IMR-90 (cell line): Measurements from ENCODE around the gene KATNIP. TPM values are rescaled to one million over a fixed set of nuclear protein-coding genes. Genes with fewer than 3 reads are reported as not detected.

Source experiments
- ATAC-seq: fragments of 200-7000 bp; cut with Tn5 transposase; 2 replicates; pipeline ENCODE4 v1.9.1; 2020; ENCODE audit warnings: low read depth, mild to moderate bottlenecking, moderate library complexity
- BruUV-seq: library from RNA; stranded (reverse); fragments of 400-500 nt; replicated peaks from 2 replicates; lab custom pipeline; 2021; lab: Mats Ljungman, UMichigan
- CTCF ChIA-PET: fragments of 300-600 bp; formaldehyde crosslinking; extraction: SDS; loops from one replicate; lab custom pipeline; 2021; ENCODE audit warnings: antibody characterized with exemption; lab: Yijun Ruan, JAX
- POLR2A ChIA-PET: fragments of 300-600 bp; sonication (Branson Sonifier 250); formaldehyde crosslinking; loops from one replicate; lab custom pipeline; 2022; ENCODE audit warnings: antibody characterized with exemption; ENCODE audit not compliant: unreplicated experiment; lab: Charles Lee
- DNase-seq: peaks from one replicate; pipeline ENCODE4 v3.0.0; 2013
- H2AFZ ChIP-seq: replicated peaks from 2 replicates; pipeline ENCODE3; 2013; ENCODE audit warnings: low read length, mild to moderate bottlenecking; ENCODE audit not compliant: poor library complexity
- H2AK5ac ChIP-seq: 2 replicates; pipeline ENCODE4 v1.6.1; 2013; ENCODE audit warnings: low read depth, low read length, inconsistent platforms
- H2AK9ac ChIP-seq: replicated peaks from 2 replicates; pipeline ENCODE3; 2013; ENCODE audit warnings: mild to moderate bottlenecking, low read depth, low read length, moderate library complexity; ENCODE audit not compliant: poor library complexity
- H2BK120ac ChIP-seq: 2 replicates; pipeline ENCODE4 v1.6.1; 2013; ENCODE audit warnings: low read depth, low read length, inconsistent platforms
- H2BK15ac ChIP-seq: 3 replicates; pipeline ENCODE4 v1.6.1; 2013; ENCODE audit warnings: low read depth, low read length, inconsistent platforms
- H2BK20ac ChIP-seq: 2 replicates; pipeline ENCODE4 v1.6.1; 2013; ENCODE audit warnings: low read depth, mild to moderate bottlenecking, inconsistent platforms, low read length, moderate library complexity
- H2BK5ac ChIP-seq: 2 replicates; pipeline ENCODE4 v1.6.1; 2013; ENCODE audit warnings: mild to moderate bottlenecking, low read depth, low read length, inconsistent platforms; ENCODE audit not compliant: poor library complexity, severe bottlenecking
- H3K14ac ChIP-seq: replicated peaks from 2 replicates; pipeline ENCODE4 v1.6.1; 2013; ENCODE audit warnings: low read depth, low read length, inconsistent platforms
- H3K18ac ChIP-seq: 2 replicates; pipeline ENCODE4 v1.6.1; 2013; ENCODE audit warnings: low read depth, low read length, control low read depth
- H3K23ac ChIP-seq: 2 replicates; pipeline ENCODE4 v1.6.1; 2013; ENCODE audit warnings: low read depth, low read length, inconsistent platforms
- H3K27ac ChIP-seq: 2 replicates; pipeline ENCODE4 v1.5.1; 2013; ENCODE audit warnings: mild to moderate bottlenecking, control low read depth, low read length; ENCODE audit not compliant: insufficient read depth
- H3K27me3 ChIP-seq: 2 replicates; pipeline ENCODE4 v1.6.1; 2013; ENCODE audit warnings: low read length; ENCODE audit not compliant: control insufficient read depth, insufficient read depth
- H3K36me3 ChIP-seq: 2 replicates; pipeline ENCODE4 v1.6.1; 2013; ENCODE audit warnings: low read length, mixed read lengths; ENCODE audit not compliant: control insufficient read depth, insufficient read depth
- H3K4ac ChIP-seq: 2 replicates; pipeline ENCODE4 v1.6.1; 2013; ENCODE audit warnings: low read depth, low read length, inconsistent platforms
- H3K4me1 ChIP-seq: 2 replicates; pipeline ENCODE4 v1.6.1; 2013; ENCODE audit warnings: low read length, mixed read lengths; ENCODE audit not compliant: control insufficient read depth, insufficient read depth
- H3K4me2 ChIP-seq: 2 replicates; pipeline ENCODE4 v1.6.1; 2013; ENCODE audit warnings: low read depth, mild to moderate bottlenecking, control low read depth, low read length, moderate library complexity
- H3K4me3 ChIP-seq: 2 replicates; pipeline ENCODE4 v1.5.1; 2013; ENCODE audit warnings: low read depth, mild to moderate bottlenecking, control low read depth, low read length, moderate library complexity; ENCODE audit not compliant: insufficient read depth
- H3K56ac ChIP-seq: 2 replicates; pipeline ENCODE4 v1.6.1; 2013; ENCODE audit warnings: low read length, inconsistent platforms; ENCODE audit not compliant: insufficient read depth; ENCODE audit errors: extremely low read depth
- H3K79me1 ChIP-seq, 2 experiments: 2 replicates each; pipeline ENCODE4 v1.6.1; 2013; ENCODE audit warnings: low read length in 2 of 2, inconsistent platforms in 1 of 2, low read depth in 1 of 2
- H3K9ac ChIP-seq: 2 replicates; pipeline ENCODE4 v1.6.1; 2013; ENCODE audit warnings: low read depth, low read length, control low read depth
- H3K9me1 ChIP-seq: 2 replicates; pipeline ENCODE4 v1.6.1; 2013; ENCODE audit warnings: low read length, inconsistent platforms; ENCODE audit not compliant: insufficient read depth
- H3K9me3 ChIP-seq: 2 replicates; pipeline ENCODE4 v1.6.1; 2013; ENCODE audit warnings: low read length; ENCODE audit not compliant: control insufficient read depth, insufficient read depth
- H4K20me1 ChIP-seq: 2 replicates; pipeline ENCODE4 v1.6.1; 2013; ENCODE audit warnings: low read length, inconsistent platforms; ENCODE audit not compliant: insufficient read depth
- H4K5ac ChIP-seq: 2 replicates; pipeline ENCODE4 v1.6.1; 2013; ENCODE audit warnings: mild to moderate bottlenecking, low read depth, low read length, control low read depth
- H4K8ac ChIP-seq, 2 experiments: 2 replicates each; pipeline ENCODE4 v1.6.1; 2013; ENCODE audit warnings: low read depth in 2 of 2, low read length in 2 of 2, control low read depth in 1 of 2, inconsistent platforms in 1 of 2
- H4K91ac ChIP-seq: 2 replicates; pipeline ENCODE4 v1.6.1; 2013; ENCODE audit warnings: low read depth, low read length, inconsistent platforms; ENCODE audit not compliant: insufficient read depth
- BHLHE40 ChIP-seq: fragments of 150-350 bp; IDR thresholded peaks from 2 replicates; pipeline ENCODE4 v1.6.1; 2016; ENCODE audit warnings: mild to moderate bottlenecking, low read depth, low read length
- CEBPB ChIP-seq: IDR thresholded peaks from 2 replicates; pipeline ENCODE4 v1.6.1; 2012; ENCODE audit warnings: low read depth, low read length, improper control_type of control experiment
- CHD1 ChIP-seq: IDR thresholded peaks from 2 replicates; pipeline ENCODE4 v1.6.1; 2012; ENCODE audit warnings: low read depth, low read length, improper control_type of control experiment
- FOS ChIP-seq: fragments of 150-350 bp; IDR thresholded peaks from 2 replicates; pipeline ENCODE4 v1.6.1; 2016; ENCODE audit warnings: low read depth, low read length
- MAFK ChIP-seq: IDR thresholded peaks from 2 replicates; pipeline ENCODE4 v1.6.1; 2012; ENCODE audit warnings: low read depth, low read length, improper control_type of control experiment
- MAZ ChIP-seq: IDR thresholded peaks from 2 replicates; pipeline ENCODE4 v1.6.1; 2012; ENCODE audit warnings: low read depth, mild to moderate bottlenecking, low read length, improper control_type of control experiment, moderate library complexity, borderline replicate concordance
- MXI1 ChIP-seq: IDR thresholded peaks from 2 replicates; pipeline ENCODE4 v1.6.1; 2012; ENCODE audit warnings: low read depth, mild to moderate bottlenecking, low read length, moderate library complexity, borderline replicate concordance
- NFE2L2 ChIP-seq: fragments of 150-350 bp; IDR thresholded peaks from 2 replicates; pipeline ENCODE4 v1.6.1; 2016; ENCODE audit warnings: low read depth, mild to moderate bottlenecking, low read length
- POLR2A ChIP-seq: IDR thresholded peaks from 2 replicates; pipeline ENCODE4 v1.6.1; 2012; ENCODE audit warnings: mild to moderate bottlenecking, low read depth, low read length
- RAD21 ChIP-seq: IDR thresholded peaks from 2 replicates; pipeline ENCODE4 v1.6.1; 2012; ENCODE audit warnings: low read length, improper control_type of control experiment
- RCOR1 ChIP-seq: IDR thresholded peaks from 2 replicates; pipeline ENCODE4 v1.6.1; 2012; ENCODE audit warnings: mild to moderate bottlenecking, low read length, improper control_type of control experiment; ENCODE audit not compliant: insufficient replicate concordance
- RFX5 ChIP-seq: IDR thresholded peaks from 2 replicates; pipeline ENCODE4 v1.8.0; 2012; ENCODE audit warnings: low read depth, mild to moderate bottlenecking, low read length, moderate library complexity
- SMC3 ChIP-seq: fragments of 150-350 bp; IDR thresholded peaks from 2 replicates; pipeline ENCODE4 v1.6.1; 2016; ENCODE audit warnings: low read depth, mild to moderate bottlenecking, antibody characterized with exemption, low read length, moderate library complexity
- WGBS, 2 experiments: methylation state at CpG; one replicate each; pipeline versions ENCODE4 v1.1.5 to v1.1.7; 2013; ENCODE audit warnings: missing lambda C conversion rate in 2 of 2; ENCODE audit not compliant: insufficient read length in 1 of 2; ENCODE audit errors: extremely low coverage in 2 of 2; 5-methylcytosine and 5-hydroxymethylcytosine counted together
- dilution Hi-C: fragments of 300-500 bp; cut with HindIII; formaldehyde crosslinking; loops from one replicate; pipeline ENCODE4 v1.14.3; 2018; ENCODE audit warnings: low sequenced_read_pairs; ENCODE audit not compliant: unreplicated experiment
- in situ Hi-C: fragments of 300-500 bp; cut with MboI; formaldehyde crosslinking; loops from 3 replicates; pipeline ENCODE4 v1.14.3; 2019; ENCODE audit warnings: low sequenced_read_pairs, inconsistent platforms, mixed read lengths
- intact Hi-C: fragments of 100-400 bp; cut with micrococcal nuclease; formaldehyde crosslinking; loops from 2 replicates; pipeline ENCODE4 v1.10.0; 2022
- polyA plus RNA-seq, 3 experiments: library from polyadenylated mRNA; depleted of rRNA; stranded (reverse); fragments of >200 nt; gene quantifications; 2 replicates each; pipeline ENCODE4 v1.2.3, GENCODE V29; 2012; ENCODE audit warnings: low replicate concordance in 1 of 3
- total RNA-seq: library from RNA; depleted of rRNA; stranded (reverse); fragments of >200 nt; gene quantifications from 2 replicates; pipeline ENCODE4 v1.2.3, GENCODE V29; 2012
- TF ChIP-seq, protein P1 (sequence below): fragments of 150-350 bp; IDR thresholded peaks from 2 replicates; pipeline ENCODE4 v1.6.1; 2016; ENCODE audit warnings: low read depth, mild to moderate bottlenecking, low read length, moderate library complexity, borderline replicate concordance
- TF ChIP-seq, protein P2 (sequence below): fragments of 150-350 bp; IDR thresholded peaks from 2 replicates; pipeline ENCODE4 v1.6.1; 2017; ENCODE audit warnings: mild to moderate bottlenecking, antibody characterized with exemption, low read length, low read depth

KATNIP gene
- total and polyA plus RNA-seq, 2 of the 4 experiments (the other 2 are of a cell fraction): 16.7 to 18.6 TPM

DNA sequence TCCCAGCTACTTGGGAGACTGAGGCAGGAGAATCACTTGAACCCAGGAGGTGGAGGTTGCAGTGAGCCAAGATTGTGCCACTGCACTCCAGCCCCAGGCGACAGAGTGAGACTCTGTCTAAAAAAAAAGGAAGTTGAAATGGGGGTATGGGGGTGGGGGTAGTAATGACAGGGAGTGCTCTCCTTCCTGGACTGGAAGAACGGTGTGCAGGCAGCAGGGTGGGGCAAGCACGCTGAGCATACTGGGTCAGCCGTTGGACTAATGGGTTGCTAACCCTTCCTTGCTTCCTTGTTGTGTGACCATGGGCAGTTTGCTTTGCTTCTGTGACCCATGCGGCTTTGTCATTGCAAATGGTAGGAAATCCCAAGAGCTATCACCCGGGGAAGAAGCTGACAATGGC lies 16.5 kb downstream of the KATNIP start:
- no peak overlapping the region for H2BK5ac ChIP-seq
- no peak overlapping the region for H3K4me3 ChIP-seq
- BruUV-seq: no TSS peak
- no peak overlapping the region for H4K8ac ChIP-seq
- no peak overlapping the region for H4K5ac ChIP-seq
- 0 out of 2 replicates have a peak, but pooled peaks cover 1% of the 10 kb centered on the region for H3K36me3 ChIP-seq
- no peak overlapping the region for H2BK120ac ChIP-seq
- ChIA-PET CTCF (interaction anchor here (0.7 kb wide), 1 partner anchor 50 kb away, joined by 4 read pairs; no protein-coding TSS in a partner anchor), POLR2A (no interaction called here)
- H4K20me1 ChIP-seq: no peaks in the 10 kb centered on the region
- 100% methylated on average over 6 of the region's 6 CpGs; no CpG with 5 or more reads in 1 of the 2 experiments for WGBS, 2 experiments
- no peaks in the 10 kb centered on the region; the same call in 1 of the 2 replicates for H3K4me1 ChIP-seq
- peaks cover 14 to 24% of the 10 kb centered on the region in 2 experiments; a peak in 3 of 4 replicates for H3K79me1 ChIP-seq
- H3K9me3 ChIP-seq: no peaks in the 10 kb centered on the region
- H3K27ac ChIP-seq: no peak overlapping the region
- H2AK5ac ChIP-seq: no peak overlapping the region
- no peak overlapping the region for H3K23ac ChIP-seq
- no peak overlapping the region for H2BK15ac ChIP-seq
- no peak overlapping the region for H3K4me2 ChIP-seq
- TF ChIP-seq RAD21: no peak
- no peak for TF ChIP-seq BHLHE40
- no peak for TF ChIP-seq CHD1
- TF ChIP-seq MXI1: no peak
- no peak for TF ChIP-seq CEBPB
- no peak for TF ChIP-seq NFE2L2
- TF ChIP-seq, protein P1, sequence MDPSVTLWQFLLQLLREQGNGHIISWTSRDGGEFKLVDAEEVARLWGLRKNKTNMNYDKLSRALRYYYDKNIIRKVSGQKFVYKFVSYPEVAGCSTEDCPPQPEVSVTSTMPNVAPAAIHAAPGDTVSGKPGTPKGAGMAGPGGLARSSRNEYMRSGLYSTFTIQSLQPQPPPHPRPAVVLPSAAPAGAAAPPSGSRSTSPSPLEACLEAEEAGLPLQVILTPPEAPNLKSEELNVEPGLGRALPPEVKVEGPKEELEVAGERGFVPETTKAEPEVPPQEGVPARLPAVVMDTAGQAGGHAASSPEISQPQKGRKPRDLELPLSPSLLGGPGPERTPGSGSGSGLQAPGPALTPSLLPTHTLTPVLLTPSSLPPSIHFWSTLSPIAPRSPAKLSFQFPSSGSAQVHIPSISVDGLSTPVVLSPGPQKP: no peak
- TF ChIP-seq RFX5: no peak
- no peak for TF ChIP-seq MAZ
- no peak for TF ChIP-seq RCOR1
- TF ChIP-seq SMC3: no peak
- no peak for TF ChIP-seq MAFK
- TF ChIP-seq FOS: no peak
- no peak for TF ChIP-seq POLR2A
- TF ChIP-seq, protein P2, sequence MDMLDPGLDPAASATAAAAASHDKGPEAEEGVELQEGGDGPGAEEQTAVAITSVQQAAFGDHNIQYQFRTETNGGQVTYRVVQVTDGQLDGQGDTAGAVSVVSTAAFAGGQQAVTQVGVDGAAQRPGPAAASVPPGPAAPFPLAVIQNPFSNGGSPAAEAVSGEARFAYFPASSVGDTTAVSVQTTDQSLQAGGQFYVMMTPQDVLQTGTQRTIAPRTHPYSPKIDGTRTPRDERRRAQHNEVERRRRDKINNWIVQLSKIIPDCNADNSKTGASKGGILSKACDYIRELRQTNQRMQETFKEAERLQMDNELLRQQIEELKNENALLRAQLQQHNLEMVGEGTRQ: no peak
- no peak overlapping the region for H3K56ac ChIP-seq
- H2AK9ac ChIP-seq: no peak overlapping the region
- no peak for ATAC-seq
- no peaks in the 10 kb centered on the region for H3K9me1 ChIP-seq
- no peak overlapping the region for H3K18ac ChIP-seq
- dilution Hi-C loops: no loop called here
- no peaks in the 10 kb centered on the region for H3K27me3 ChIP-seq
- no peak overlapping the region for H2AFZ ChIP-seq
- in situ Hi-C loops: no loop called here
- no peak overlapping the region for H3K14ac ChIP-seq
- no peak overlapping the region for H3K4ac ChIP-seq
- H3K9ac ChIP-seq: no peak overlapping the region
- intact Hi-C loops: no loop called here
- no peak overlapping the region for H2BK20ac ChIP-seq
- no peak for DNase-seq
- H4K91ac ChIP-seq: no peak overlapping the region
